Naive thymus-derived CD4-positive, alpha-beta T cell (primary cell): ENCODE results near the gene KIF27. TPM values are rescaled to one million over a fixed set of nuclear protein-coding genes. Genes with fewer than 3 reads are reported as not detected.
"Not testable (repeated sequence)": the region's sequence is repeated elsewhere in the genome, so short reads cannot be mapped to it uniquely, and the experiment has no call there.

Experiments used
- ATAC-seq: fragments of 150-1000 bp; cut with Tn5 transposase; 2 replicates; pipeline ENCODE4 v1.10.0; 2021; ENCODE audit warnings: mild to moderate bottlenecking, moderate library complexity
- CTCF ChIA-PET: fragments of 350-600 bp; sonication (Branson Sonifier 250); formaldehyde crosslinking; loops from one replicate; lab custom pipeline; 2021; ENCODE audit warnings: antibody characterized with exemption; lab: Charles Lee
- POLR2A ChIA-PET: fragments of 350-600 bp; sonication (Branson Sonifier 250); formaldehyde crosslinking; loops from one replicate; lab custom pipeline; 2021; ENCODE audit warnings: antibody characterized with exemption, inconsistent platforms; lab: Charles Lee
- DNase-seq, 9 donors: peaks; one replicate each; pipeline versions ENCODE4 v3.0.0 to v3.0.0-alpha.2; 2020 to 2022; ENCODE audit warnings: mixed read lengths in 1 of 9
- H3K27ac ChIP-seq: one replicate; pipeline ENCODE4 v1.7.0; 2013; ENCODE audit warnings: mild to moderate bottlenecking, low read depth, low read length, moderate library complexity
- H3K27me3 ChIP-seq, 2 donors: one replicate each; pipeline ENCODE4 v1.7.0; 2013; ENCODE audit warnings: low read length in 2 of 2, mild to moderate bottlenecking in 2 of 2, moderate library complexity in 2 of 2; ENCODE audit not compliant: control insufficient read depth in 2 of 2, insufficient read depth in 2 of 2
- H3K36me3 ChIP-seq, 3 experiments: 1 replicate in 2 of 3; 2 replicates in 1 of 3; pipeline ENCODE4 v1.7.0; 2013; ENCODE audit warnings: low read length in 3 of 3, mild to moderate bottlenecking in 3 of 3, moderate library complexity in 1 of 3; ENCODE audit not compliant: insufficient read depth in 3 of 3, control insufficient read depth in 2 of 3
- H3K4me1 ChIP-seq, 2 donors: one replicate each; pipeline ENCODE4 v1.7.0; 2013; ENCODE audit warnings: low read length in 2 of 2, mild to moderate bottlenecking in 2 of 2, moderate library complexity in 1 of 2; ENCODE audit not compliant: control insufficient read depth in 2 of 2, insufficient read depth in 2 of 2
- H3K4me3 ChIP-seq: 2 replicates; pipeline ENCODE4 v1.7.0; 2013; ENCODE audit warnings: mild to moderate bottlenecking, low read length
- H3K9me3 ChIP-seq, 3 experiments: 1 replicate in 2 of 3; 2 replicates in 1 of 3; pipeline ENCODE4 v1.7.0; 2013; ENCODE audit warnings: low read length in 3 of 3; ENCODE audit not compliant: control insufficient read depth in 2 of 3
- H3K27ac Mint-ChIP-seq, 9 donors: one replicate each; pipeline ENCODE4 v1.8.0; 2020 to 2022; ENCODE audit warnings: mixed read lengths in 9 of 9, mild to moderate bottlenecking in 8 of 9, moderate library complexity in 5 of 9, inconsistent platforms in 2 of 9
- H3K27me3 Mint-ChIP-seq, 5 donors: one replicate each; pipeline ENCODE4 v1.8.0; 2021 to 2022; ENCODE audit warnings: mixed read lengths in 5 of 5, mild to moderate bottlenecking in 1 of 5
- H3K36me3 Mint-ChIP-seq, 5 donors: one replicate each; pipeline ENCODE4 v1.8.0; 2020 to 2022; ENCODE audit warnings: mixed read lengths in 5 of 5, mild to moderate bottlenecking in 3 of 5, inconsistent platforms in 1 of 5
- H3K4me1 Mint-ChIP-seq, 7 donors: one replicate each; pipeline ENCODE4 v1.8.0; 2020 to 2022; ENCODE audit warnings: mixed read lengths in 7 of 7, mild to moderate bottlenecking in 3 of 7, inconsistent platforms in 1 of 7
- H3K4me3 Mint-ChIP-seq, 10 donors: one replicate each; pipeline ENCODE4 v1.8.0; 2020 to 2022; ENCODE audit warnings: mild to moderate bottlenecking in 10 of 10, mixed read lengths in 10 of 10, moderate library complexity in 6 of 10, inconsistent platforms in 2 of 10
- H3K9me3 Mint-ChIP-seq, 11 donors: one replicate each; pipeline ENCODE4 v1.8.0; 2020 to 2022; ENCODE audit warnings: mixed read lengths in 11 of 11, mild to moderate bottlenecking in 4 of 11, inconsistent platforms in 1 of 11, moderate library complexity in 1 of 11
- intact Hi-C, 2 donors: fragments of 100-400 bp; cut with micrococcal nuclease; formaldehyde crosslinking; loops; one replicate each; pipeline ENCODE4 v1.15.1; 2023
- polyA plus RNA-seq, 2 donors: library from polyadenylated mRNA; unstranded; fragments of 300-500 nt; fragmentation: Illumina TruSeq; gene quantifications; one replicate each; pipeline ENCODE4 v1.2.3, GENCODE V29; 2021
- total RNA-seq, 6 experiments: library from RNA in 5 of 6; stranded (reverse) in 5 of 6; gene quantifications; 1 replicate in 5 of 6; 2 replicates in 1 of 6; pipeline ENCODE4 v1.2.3 and lab custom pipeline; 2021 to 2026

The KIF27 gene
- total and polyA plus RNA-seq, 7 experiments from 2014 or later = 1.3 to 6.7 (median 4.1) TPM

DNA sequence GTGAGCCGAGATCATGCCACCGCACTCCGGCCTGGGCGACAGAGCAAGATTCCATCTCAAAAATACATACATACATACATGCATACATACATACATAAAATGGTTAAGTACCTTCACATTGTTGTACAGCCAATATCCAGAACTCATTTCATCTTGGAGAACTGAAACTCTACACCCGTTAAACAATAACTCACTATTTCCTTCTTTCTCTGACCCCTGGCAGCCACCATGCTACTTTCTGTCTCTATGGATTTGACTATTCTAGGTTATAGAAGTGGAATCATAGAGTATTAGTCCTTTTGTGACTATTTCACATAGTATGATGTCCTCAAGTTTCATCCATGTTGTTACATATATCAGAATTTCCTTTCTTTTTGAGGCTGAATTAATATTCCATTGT lies 9.6 kb upstream of the KIF27 start:
- POLR2A ChIA-PET = interaction anchor here (0.6 kb wide), 1 partner anchor 479 kb away, joined by 3 read pairs; no protein-coding TSS in a partner anchor

DNA sequence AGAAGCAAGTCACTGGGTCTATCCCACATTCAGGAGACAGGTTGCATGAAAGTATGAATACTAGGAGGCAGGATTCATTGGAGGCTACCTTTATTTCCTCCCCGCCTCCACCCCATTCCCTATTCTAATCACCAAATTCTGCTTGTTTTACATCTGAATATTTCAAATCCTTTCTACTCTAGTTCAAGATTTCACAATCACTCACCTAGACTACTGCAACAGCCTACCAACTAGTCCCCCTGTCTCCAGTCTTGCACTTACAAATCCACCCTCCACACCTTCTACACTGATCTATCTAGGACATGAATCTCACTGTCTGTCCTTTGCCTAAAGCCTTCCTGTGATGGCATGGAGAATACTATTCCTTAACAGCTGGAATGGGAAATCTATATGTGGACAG lies 6.4 kb upstream of the KIF27 start:
- no peaks in the 10 kb centered on the region for H3K9me3 Mint-ChIP-seq
- H3K36me3 Mint-ChIP-seq = no peaks in the 10 kb centered on the region
- POLR2A ChIA-PET = no interaction called here
- Histone ChIP-seq H3K4me3 (no peak overlapping the region), H3K36me3 (no peaks in the 10 kb centered on the region), H3K27me3 (peaks cover 0 to 2% of the 10 kb centered on the region in 2 donors), H3K27ac (no peak overlapping the region), H3K9me3 (no peaks in the 10 kb centered on the region), H3K4me1 (no peaks in the 10 kb centered on the region)
- intact Hi-C loops = loop anchor here in 1 of 2 donors (10.0 kb wide), 1 partner anchor 1877 kb away; no protein-coding TSS in a partner anchor
- DNase-seq = no peak
- CTCF ChIA-PET = interaction anchor here (1.8 kb wide), 1 partner anchor 10 kb away, joined by 4 read pairs; no protein-coding TSS in a partner anchor
- H3K4me1 Mint-ChIP-seq = peaks cover 0 to 12% (median 11%) of the 10 kb centered on the region in 7 donors
- ATAC-seq = no peak
- H3K4me3 Mint-ChIP-seq = no peak overlapping the region
- peaks cover 0 to 5% (median 0%) of the 10 kb centered on the region in 5 donors for H3K27me3 Mint-ChIP-seq
- H3K27ac Mint-ChIP-seq = peak overlapping the region in 1 of 9 donors; percentile 5

More for the DNA sequence above, 9.6 kb upstream of the KIF27 start:
- H3K36me3 Mint-ChIP-seq = no peaks in the 10 kb centered on the region
- H3K36me3 ChIP-seq = no peaks in the 10 kb centered on the region
- intact Hi-C loops = no loop called here
- no peaks in the 10 kb centered on the region for H3K9me3 Mint-ChIP-seq
- H3K27ac Mint-ChIP-seq = no peak overlapping the region
- H3K27ac ChIP-seq = no peak overlapping the region
- CTCF ChIA-PET = no interaction called here
- no peak for ATAC-seq
- H3K4me1 ChIP-seq = no peaks in the 10 kb centered on the region
- no peaks in the 10 kb centered on the region for H3K9me3 ChIP-seq
- no peak for DNase-seq
- peaks cover 0 to 5% (median 0%) of the 10 kb centered on the region in 5 donors for H3K27me3 Mint-ChIP-seq
- H3K4me1 Mint-ChIP-seq = peaks cover 0 to 21% (median 11%) of the 10 kb centered on the region in 7 donors
- peaks cover 0 to 2% of the 10 kb centered on the region in 2 donors for H3K27me3 ChIP-seq
- no peak overlapping the region for H3K4me3 Mint-ChIP-seq
- no peak overlapping the region for H3K4me3 ChIP-seq

DNA sequence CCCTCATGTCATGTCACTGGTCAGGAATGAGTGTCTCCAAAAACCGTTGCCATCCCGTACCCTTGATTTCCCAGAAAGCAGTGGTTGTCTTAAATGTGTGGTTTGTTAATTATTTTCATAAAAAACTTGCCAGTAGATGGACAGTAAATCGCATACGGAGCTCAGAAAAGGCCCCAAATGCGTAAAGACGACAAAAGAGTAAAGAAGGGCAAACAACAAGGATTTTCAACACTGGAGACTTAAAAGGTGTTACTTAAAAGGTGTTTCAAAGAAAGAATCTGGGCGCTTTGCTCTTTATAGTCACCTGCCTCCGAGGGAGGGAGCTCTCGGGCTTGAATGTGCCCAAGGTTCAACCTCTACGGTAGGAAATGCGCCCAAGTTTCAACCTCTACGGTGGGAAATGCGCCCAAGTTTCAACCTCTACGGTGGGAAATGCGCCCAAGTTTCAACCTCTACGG lies 734 bp downstream of the KIF27 start:
- Histone ChIP-seq H3K4me3 (peak overlapping the region; percentile 59), H3K27me3 (no peaks in the 10 kb centered on the region), H3K9me3 (no peaks in the 10 kb centered on the region), H3K4me1 (peaks cover 4 to 8% of the 10 kb centered on the region in 2 donors), H3K36me3 (no peaks in the 10 kb centered on the region), H3K27ac (peak overlapping the region; percentile 96)
- Mint-ChIP-seq H3K27ac (peak overlapping the region; percentile 89 to 98 (median 94)), H3K4me1 (peaks cover 0 to 20% (median 13%) of the 10 kb centered on the region in 7 donors), H3K4me3 (peak overlapping the region; percentile 85 to 94 (median 90)), H3K36me3 (no peaks in the 10 kb centered on the region), H3K27me3 (no peaks in the 10 kb centered on the region), H3K9me3 (no peaks in the 10 kb centered on the region)
- CTCF ChIA-PET = interaction anchor here (0.6 to 1.4 kb wide), 4 partner anchors 17 to 284 kb away, joined by 3 to 4 read pairs (median 3); partner anchors contain the start of genes HNRNPK and RMI1
- intact Hi-C loops = loop anchor here (1.0 to 10.0 kb wide), 6 partner anchors 18 to 1884 kb away; partner anchors contain the start of gene AGTPBP1 (in 1 of the 2)
- ATAC-seq = peak; percentile 47
- POLR2A ChIA-PET = interaction anchor here (0.6 to 4.6 kb wide), 6 partner anchors 40 to 340 kb away, joined by 4 to 44 read pairs (median 6); partner anchors contain the start of genes HNRNPK, IDNK, RMI1 and UBQLN1
- peak in 3 of 9 donors; percentile 56 to 77 (median 63) for DNase-seq

DNA sequence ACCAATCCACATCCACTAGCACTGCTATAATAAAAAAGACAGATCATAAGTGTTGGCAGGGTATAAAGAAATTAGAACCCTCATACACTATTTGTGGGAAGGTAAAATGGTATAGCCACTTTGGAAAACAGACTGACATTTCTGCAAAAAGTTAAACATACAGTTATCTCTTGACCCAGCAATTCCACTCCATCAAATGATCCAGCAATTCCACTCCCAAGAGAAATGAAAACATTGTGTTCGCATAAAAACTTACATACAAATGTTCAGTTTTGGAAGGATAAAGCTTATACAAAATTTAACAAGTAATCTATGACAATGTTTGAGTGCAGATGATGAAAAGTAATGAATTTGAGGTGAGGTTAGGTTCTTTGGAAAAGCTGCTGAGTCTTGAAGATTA lies 2.1 kb downstream of the KIF27 start:
- Histone ChIP-seq H3K36me3 (no peaks in the 10 kb centered on the region), H3K9me3 (no peaks in the 10 kb centered on the region), H3K27ac (no peak overlapping the region), H3K27me3 (no peaks in the 10 kb centered on the region), H3K4me3 (no peak overlapping the region), H3K4me1 (peaks cover 4 to 8% of the 10 kb centered on the region in 2 donors)
- ATAC-seq = no peak
- Mint-ChIP-seq H3K36me3 (no peaks in the 10 kb centered on the region), H3K4me1 (peaks cover 0 to 20% (median 13%) of the 10 kb centered on the region in 7 donors), H3K4me3 (peak overlapping the region in 1 of 10 donors; percentile 6), H3K27ac (peak overlapping the region in 6 of 9 donors; percentile 18 to 89 (median 56)), H3K27me3 (no peaks in the 10 kb centered on the region), H3K9me3 (no peaks in the 10 kb centered on the region)
- ChIA-PET CTCF (no interaction called here), POLR2A (interaction anchor here (4.6 kb wide), 1 partner anchor 61 kb away, joined by 44 read pairs; the partner anchor contains the start of genes HNRNPK and RMI1)
- no peak for DNase-seq
- intact Hi-C loops = no loop called here

DNA sequence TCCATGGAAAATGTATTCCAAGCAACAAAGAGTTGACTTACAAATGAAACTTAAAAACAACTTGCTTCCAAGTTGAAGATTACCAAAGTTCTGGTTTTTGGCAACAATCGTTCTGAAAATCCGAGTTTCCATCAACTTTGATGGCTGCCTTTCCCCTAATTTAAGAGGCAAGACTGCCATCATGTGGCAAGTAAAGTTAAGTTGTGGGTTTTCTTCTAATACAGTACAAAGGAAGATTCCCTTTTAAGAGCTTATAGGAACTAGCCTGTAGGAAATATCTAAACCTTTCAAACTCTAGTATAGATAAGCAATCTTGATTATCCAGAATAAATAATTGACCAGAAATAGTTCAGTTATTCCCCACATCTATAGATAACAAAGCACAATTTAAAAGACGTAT lies 9.0 kb downstream of the KIF27 start:
- POLR2A ChIA-PET = interaction anchor here (0.6 kb wide), 1 partner anchor 207 kb away, joined by 3 read pairs; no protein-coding TSS in a partner anchor
- H3K4me1 ChIP-seq, H3K4me3 ChIP-seq, H3K27me3 ChIP-seq, H3K4me3 Mint-ChIP-seq, H3K27ac ChIP-seq, H3K9me3 ChIP-seq, H3K36me3 Mint-ChIP-seq, H3K9me3 Mint-ChIP-seq, H3K27ac Mint-ChIP-seq, H3K27me3 Mint-ChIP-seq, H3K36me3 ChIP-seq, H3K4me1 Mint-ChIP-seq: not testable (repeated sequence)
- intact Hi-C loops = loop anchor here in 1 of 2 donors (2.0 kb wide), 1 partner anchor 291 kb away; no protein-coding TSS in a partner anchor
- DNase-seq (peak in 7 of 9 donors; percentile 25 to 61 (median 43)), ATAC-seq (peak; percentile 82)
- CTCF ChIA-PET = interaction anchor here (0.6 to 2.5 kb wide), 5 partner anchors 9 to 578 kb away, joined by 4 to 14 read pairs (median 5); partner anchors contain the start of gene KIF27

DNA sequence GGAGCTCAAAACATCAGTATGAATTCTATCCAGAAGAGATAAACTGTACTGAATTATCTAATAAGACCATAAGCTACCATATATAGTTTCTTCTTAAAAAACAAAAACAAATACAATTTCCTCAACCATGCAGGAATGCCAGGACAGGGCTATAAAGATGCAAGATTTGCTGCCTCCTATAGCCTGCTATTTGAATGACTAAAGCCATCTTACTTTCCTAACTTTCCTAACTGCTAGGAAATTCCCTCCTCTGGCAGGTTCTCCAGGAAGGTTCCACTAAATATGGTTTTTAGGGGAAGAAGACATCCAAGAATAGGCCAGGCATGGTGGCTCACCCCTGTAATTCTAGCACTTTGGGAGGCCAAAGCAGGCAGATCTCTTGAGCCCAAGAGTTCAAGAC lies 15.1 kb downstream of the KIF27 start:
- CTCF ChIA-PET = no interaction called here
- no peaks in the 10 kb centered on the region for H3K9me3 ChIP-seq
- no peaks in the 10 kb centered on the region for H3K9me3 Mint-ChIP-seq
- H3K4me1 ChIP-seq = no peaks in the 10 kb centered on the region
- ATAC-seq (no peak), DNase-seq (no peak)
- H3K36me3 ChIP-seq = no peaks in the 10 kb centered on the region
- no peaks in the 10 kb centered on the region for H3K4me1 Mint-ChIP-seq
- H3K4me3 ChIP-seq = no peak overlapping the region
- H3K27ac ChIP-seq = no peak overlapping the region
- no peaks in the 10 kb centered on the region for H3K27me3 Mint-ChIP-seq
- intact Hi-C loops = no loop called here
- POLR2A ChIA-PET = no interaction called here
- H3K36me3 Mint-ChIP-seq = peaks cover 0 to 8% (median 0%) of the 10 kb centered on the region in 5 donors
- H3K27ac Mint-ChIP-seq = no peak overlapping the region
- no peak overlapping the region for H3K4me3 Mint-ChIP-seq
- no peaks in the 10 kb centered on the region for H3K27me3 ChIP-seq
